Left lobe of liver (tissue), 2 donors: ENCODE results near the gene PCDHA6. TPM values are rescaled to one million over a fixed set of nuclear protein-coding genes. Genes with fewer than 3 reads are reported as not detected.
"Not testable (repeated sequence)": the region's sequence is repeated elsewhere in the genome, so short reads cannot be mapped to it uniquely, and the experiment has no call there.

Experiments used
- ATAC-seq: fragments of 200-7000 bp; cut with Tn5 transposase; one replicate; pipeline ENCODE4 v1.9.1; 2020; ENCODE audit warnings: mild to moderate bottlenecking, moderate library complexity
- DNase-seq: peaks from one replicate; pipeline ENCODE4 v3.0.0-alpha.2; 2020; ENCODE audit warnings: low spot score
- total RNA-seq: library from RNA; stranded (reverse); gene quantifications from one replicate; pipeline ENCODE4 v1.2.1, GENCODE V29; 2021
- donor health status: DM: no; HTN: no; CAD: no; lungs with moderate emphysema.
- donor health status: DM: no; HTN: yes; CAD: no.

PCDHA6 gene
- total RNA-seq, 1 donor from 2014 or later = not detected

- DNase-seq (no peak), ATAC-seq (no peak)
These were observed 28.3 kb downstream of the PCDHA6 start, which contains the start of gene PCDHA10 for GRCh38 chr5:140855772-140856674. TSS of gene PCDHA10 (plus strand) at chr5:140855897. CDS start at chr5:140856049, 152 bp downstream.

GRCh38 chr5:140857177-140857986 is 29.6 kb downstream of the PCDHA6 start:
- DNase-seq (no peak), ATAC-seq (no peak)

GRCh38 chr5:140857987-140858240 is 30.2 kb downstream of the PCDHA6 start:
- ATAC-seq (no peak), DNase-seq (no peak)

- no peak for DNase-seq
These were observed 34.9 kb downstream of the PCDHA6 start for GRCh38 chr5:140862441-140863295.

GRCh38 chr5:140868721-140869554 is 41.2 kb downstream of the PCDHA6 start, which contains the start of gene PCDHA11:
TSS of gene PCDHA11 (plus strand) at chr5:140868957. CDS start at chr5:140869104, 147 bp downstream.
- DNase-seq = no peak
- peak; percentile 66 for ATAC-seq

More at GRCh38 chr5:140862441-140863295, 34.9 kb downstream of the PCDHA6 start:
- no peak for ATAC-seq

GRCh38 chr5:140869555-140869886 is 41.8 kb downstream of the PCDHA6 start:
- DNase-seq = no peak
- no peak for ATAC-seq

GRCh38 chr5:140870221-140871201 is 42.8 kb downstream of the PCDHA6 start:
- no peak for DNase-seq
- ATAC-seq = no peak

GRCh38 chr5:140875085-140876065 is 47.6 kb downstream of the PCDHA6 start, which contains the start of gene PCDHA12:
TSS of gene PCDHA12 (plus strand) at chr5:140875308. CDS start at chr5:140875473, 165 bp downstream.
- DNase-seq = no peak
- no peak for ATAC-seq

GRCh38 chr5:140876541-140877261 is 48.9 kb downstream of the PCDHA6 start:
- DNase-seq, ATAC-seq: not testable (repeated sequence)

- ATAC-seq (no peak), DNase-seq (no peak)
These were observed 49.5 kb downstream of the PCDHA6 start for GRCh38 chr5:140877262-140877581.

Other genes starting within 250 kb of the PCDHA6 start
- 211 TPM for gene CD14, start 194.8 kb upstream of the PCDHA6 start, total RNA-seq
- gene TMCO6, start 188.5 kb upstream of the PCDHA6 start, total RNA-seq = 15.6 TPM
- gene NDUFA2, start 180.3 kb upstream of the PCDHA6 start, total RNA-seq = 50.5 TPM
- gene IK, start 180.1 kb upstream of the PCDHA6 start, total RNA-seq = 25.4 TPM
- gene WDR55, start 163.1 kb upstream of the PCDHA6 start, total RNA-seq = 17.8 TPM
- gene DND1, start 154.4 kb upstream of the PCDHA6 start, total RNA-seq = 1.8 TPM
- gene HARS1, start 136.6 kb upstream of the PCDHA6 start, total RNA-seq = 48.9 TPM
- 12.4 TPM for gene HARS2, start 136.5 kb upstream of the PCDHA6 start, total RNA-seq
- 18.0 TPM for gene ZMAT2, start 127.5 kb upstream of the PCDHA6 start, total RNA-seq
- not detected for gene PCDHA1, start 41.8 kb upstream of the PCDHA6 start, total RNA-seq
- not detected for gene PCDHA2, start 33.1 kb upstream of the PCDHA6 start, total RNA-seq
- 0.05 TPM for gene PCDHA3, start 26.9 kb upstream of the PCDHA6 start, total RNA-seq
- gene PCDHA4, start 20.9 kb upstream of the PCDHA6 start, total RNA-seq = 0.05 TPM
- not detected for gene PCDHA5, start 6.3 kb upstream of the PCDHA6 start, total RNA-seq
- gene PCDHA7, start 6.3 kb downstream of the PCDHA6 start, total RNA-seq = not detected
- gene PCDHA8, start 13.2 kb downstream of the PCDHA6 start, total RNA-seq = not detected
- gene PCDHA9, start 20.4 kb downstream of the PCDHA6 start, total RNA-seq = not detected
- not detected for gene PCDHA10, start 27.9 kb downstream of the PCDHA6 start, total RNA-seq
- 0.23 TPM for gene PCDHA11, start 41.0 kb downstream of the PCDHA6 start, total RNA-seq
- gene PCDHA12, start 47.3 kb downstream of the PCDHA6 start, total RNA-seq = 0.08 TPM
- gene PCDHA13, start 54.2 kb downstream of the PCDHA6 start, total RNA-seq = 0.28 TPM
- gene PCDHAC1, start 98.3 kb downstream of the PCDHA6 start, total RNA-seq = 0.28 TPM
- 0.86 TPM for gene PCDHAC2, start 138.5 kb downstream of the PCDHA6 start, total RNA-seq
- gene PCDHB1, start 223.4 kb downstream of the PCDHA6 start, total RNA-seq = not detected